Gastrocnemius medialis (tissue), 4 donors: ENCODE measurements around the gene MSANTD3. TPM values are rescaled to one million over a fixed set of nuclear protein-coding genes. Genes with fewer than 3 reads are reported as not detected.

Experiments used
- ATAC-seq, 2 donors: fragments of 150-250 bp; one replicate each; pipeline ENCODE4 v1.9.1; 2016
- DNase-seq, 2 donors: peaks; one replicate each; pipeline ENCODE4 v3.0.0-alpha.2; 2019
- H3K27ac ChIP-seq, 4 donors: fragments of 200-600 bp; sonication (generic); 1 replicate in 1 of 4; 2 replicates in 3 of 4; pipeline ENCODE4 v1.5.1; 2016 to 2018; ENCODE audit warnings: mild to moderate bottlenecking in 2 of 4, moderate library complexity in 1 of 4
- H3K27me3 ChIP-seq, 3 donors: fragments of 200-600 bp; sonication (generic) in 2 of 3; 1 replicate in 1 of 3; 2 replicates in 2 of 3; pipeline versions ENCODE4 v1.5.1 to v1.6.0; 2016 to 2019; ENCODE audit warnings: mild to moderate bottlenecking in 1 of 3, moderate library complexity in 1 of 3
- H3K36me3 ChIP-seq, 2 donors: fragments of 200-600 bp; sonication (generic) in 1 of 2; one replicate each; pipeline ENCODE4 v1.5.1; 2017 to 2018
- H3K4me1 ChIP-seq, 2 donors: fragments of 200-600 bp; sonication (generic) in 1 of 2; one replicate each; pipeline ENCODE4 v1.5.1; 2016 to 2017; ENCODE audit warnings: mild to moderate bottlenecking in 2 of 2
- H3K4me3 ChIP-seq, 4 donors: fragments of 200-600 bp; sonication (generic) in 3 of 4; 1 replicate in 1 of 4; 2 replicates in 3 of 4; pipeline ENCODE4 v1.5.1; 2016 to 2019; ENCODE audit warnings: mild to moderate bottlenecking in 2 of 4
- H3K9me3 ChIP-seq, 3 donors: fragments of 200-600 bp; sonication (generic) in 2 of 3; 1 replicate in 1 of 3; 2 replicates in 2 of 3; pipeline ENCODE4 v1.5.1; 2016 to 2019
- POLR2A ChIP-seq, 2 donors: fragments of 450-650 bp; IDR thresholded peaks; one replicate each; pipeline ENCODE4 v1.6.1; 2017; ENCODE audit warnings: antibody characterized with exemption in 2 of 2, mild to moderate bottlenecking in 2 of 2, moderate library complexity in 2 of 2
- in situ Hi-C, 4 donors: fragments of 200-750 bp; cut with MboI; loops; one replicate each; pipeline versions ENCODE4 v1.15.0 to v1.8.0; 2017; ENCODE audit warnings: low sequenced_read_pairs in 4 of 4
- intact Hi-C: fragments of 100-400 bp; cut with DNase I; formaldehyde crosslinking; loops from one replicate; pipeline ENCODE4 v1.15.1; 2023; ENCODE audit warnings: low total_unique reads
- total RNA-seq, 4 donors: library from RNA; depleted of rRNA; stranded (reverse); fragments of >200 nt; gene quantifications; one replicate each; pipeline versions ENCODE4 v1.1.0 to v1.2.3, GENCODE V29; 2016
- TF ChIP-seq, protein P1 (sequence below), 5 experiments: fragments of 450-650 bp in 3 of 5; fragments of 200-600 bp in 2 of 5; sonication (generic) in 2 of 5; IDR thresholded peaks in 4 of 5; conservative IDR thresholded peaks in 1 of 5; 1 replicate in 4 of 5; 2 replicates in 1 of 5; pipeline ENCODE4 v1.5.1; 2016 to 2019; ENCODE audit warnings: antibody characterized with exemption in 5 of 5, mild to moderate bottlenecking in 3 of 5, moderate library complexity in 3 of 5

The MSANTD3 gene
- total RNA-seq, 4 donors from 2014 or later = 23.3 to 62.6 (median 40.1) TPM

GRCh38 chr9:100486479-100487176, 59.7 kb downstream of the MSANTD3 start:
- Histone ChIP-seq H3K9me3 (no peaks in the 10 kb centered on the region), H3K4me1 (no peaks in the 10 kb centered on the region), H3K4me3 (no peak overlapping the region), H3K27ac (no peak overlapping the region), H3K36me3 (no peaks in the 10 kb centered on the region), H3K27me3 (no peaks in the 10 kb centered on the region)
- intact Hi-C loops = loop anchor here (5.0 to 10.0 kb wide), 2 partner anchors 59 to 132 kb away; partner anchors contain the start of genes MSANTD3 and TEX10
- DNase-seq = no peak
- in situ Hi-C loops = no loop called here
- TF ChIP-seq, protein P1, sequence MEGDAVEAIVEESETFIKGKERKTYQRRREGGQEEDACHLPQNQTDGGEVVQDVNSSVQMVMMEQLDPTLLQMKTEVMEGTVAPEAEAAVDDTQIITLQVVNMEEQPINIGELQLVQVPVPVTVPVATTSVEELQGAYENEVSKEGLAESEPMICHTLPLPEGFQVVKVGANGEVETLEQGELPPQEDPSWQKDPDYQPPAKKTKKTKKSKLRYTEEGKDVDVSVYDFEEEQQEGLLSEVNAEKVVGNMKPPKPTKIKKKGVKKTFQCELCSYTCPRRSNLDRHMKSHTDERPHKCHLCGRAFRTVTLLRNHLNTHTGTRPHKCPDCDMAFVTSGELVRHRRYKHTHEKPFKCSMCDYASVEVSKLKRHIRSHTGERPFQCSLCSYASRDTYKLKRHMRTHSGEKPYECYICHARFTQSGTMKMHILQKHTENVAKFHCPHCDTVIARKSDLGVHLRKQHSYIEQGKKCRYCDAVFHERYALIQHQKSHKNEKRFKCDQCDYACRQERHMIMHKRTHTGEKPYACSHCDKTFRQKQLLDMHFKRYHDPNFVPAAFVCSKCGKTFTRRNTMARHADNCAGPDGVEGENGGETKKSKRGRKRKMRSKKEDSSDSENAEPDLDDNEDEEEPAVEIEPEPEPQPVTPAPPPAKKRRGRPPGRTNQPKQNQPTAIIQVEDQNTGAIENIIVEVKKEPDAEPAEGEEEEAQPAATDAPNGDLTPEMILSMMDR (IDR thresholded peaks at IDR 0.05 in 4 of 5, conservative IDR thresholded peaks at IDR 0.05 in 1 of 5) = peak in 1 of 5 experiments; percentile 23
- TF ChIP-seq POLR2A (IDR thresholded peaks at IDR 0.05) = no peak
- ATAC-seq = no peak

GRCh38 chr9:100488177-100488576, 61.2 kb downstream of the MSANTD3 start:
- no peaks in the 10 kb centered on the region for H3K27me3 ChIP-seq
- no peaks in the 10 kb centered on the region for H3K4me1 ChIP-seq
- intact Hi-C loops = loop anchor here (5.0 to 10.0 kb wide), 2 partner anchors 61 to 133 kb away; partner anchors contain the start of genes MSANTD3 and TEX10
- H3K36me3 ChIP-seq = no peaks in the 10 kb centered on the region
- ATAC-seq = no peak
- TF ChIP-seq POLR2A (IDR thresholded peaks at IDR 0.05) = no peak
- TF ChIP-seq, protein P1 (IDR thresholded peaks at IDR 0.05 in 4 of 5, conservative IDR thresholded peaks at IDR 0.05 in 1 of 5) = no peak
- no peaks in the 10 kb centered on the region for H3K9me3 ChIP-seq
- no peak for DNase-seq
- in situ Hi-C loops = no loop called here
- H3K27ac ChIP-seq = no peak overlapping the region
- H3K4me3 ChIP-seq = no peak overlapping the region

DNA sequence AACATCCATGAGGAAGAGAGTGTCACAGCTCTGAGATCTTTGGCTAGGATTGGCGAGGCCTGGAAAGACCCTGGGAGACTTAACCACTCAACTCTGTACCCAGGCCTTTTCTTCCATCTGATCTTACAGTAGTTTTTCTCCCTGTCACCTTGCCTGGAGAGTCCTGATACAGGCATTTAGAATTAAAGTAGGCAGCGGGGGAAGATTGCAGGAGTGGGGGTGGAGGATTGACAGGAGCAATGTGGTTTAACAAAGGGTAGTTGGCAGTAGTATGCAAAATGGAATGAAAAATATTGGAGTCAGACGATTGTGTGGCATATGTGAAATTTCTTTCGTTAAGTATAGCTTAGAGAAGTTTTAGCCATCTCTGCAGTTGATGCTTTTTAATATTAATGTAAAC, 62.9 kb downstream of the MSANTD3 start:
- Histone ChIP-seq H3K4me1 (no peaks in the 10 kb centered on the region), H3K9me3 (no peaks in the 10 kb centered on the region), H3K36me3 (no peaks in the 10 kb centered on the region), H3K4me3 (no peak overlapping the region), H3K27ac (no peak overlapping the region), H3K27me3 (no peaks in the 10 kb centered on the region)
- in situ Hi-C loops = no loop called here
- DNase-seq (no peak), ATAC-seq (no peak)
- no peak for TF ChIP-seq POLR2A (IDR thresholded peaks at IDR 0.05)
- TF ChIP-seq, protein P1 (IDR thresholded peaks at IDR 0.05 in 4 of 5, conservative IDR thresholded peaks at IDR 0.05 in 1 of 5) = no peak
- intact Hi-C loops = loop anchor here (5.0 to 10.0 kb wide), 2 partner anchors 63 to 135 kb away; partner anchors contain the start of genes MSANTD3 and TEX10

DNA sequence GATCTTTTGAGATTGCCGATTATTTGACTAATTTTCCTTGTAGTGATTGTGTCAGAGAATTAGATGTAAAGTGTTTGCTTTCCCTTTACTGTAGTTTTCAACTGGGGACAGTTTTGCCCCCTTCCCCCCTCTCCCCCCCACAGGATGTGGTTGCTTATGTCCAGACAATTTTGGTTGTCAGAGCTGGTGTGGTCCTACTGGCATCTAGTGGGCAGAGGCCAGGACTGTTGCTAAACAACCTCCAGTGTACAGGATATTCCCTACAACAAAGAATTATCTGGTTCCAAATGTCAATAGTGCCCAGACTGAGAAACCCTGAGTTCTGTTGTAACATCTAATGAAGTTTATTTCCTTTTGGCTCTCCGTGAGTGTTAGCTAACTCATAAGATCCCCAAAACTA, 66.0 kb downstream of the MSANTD3 start:
- Histone ChIP-seq H3K4me1 (no peaks in the 10 kb centered on the region), H3K27me3 (no peaks in the 10 kb centered on the region), H3K4me3 (no peak overlapping the region), H3K27ac (no peak overlapping the region), H3K9me3 (no peaks in the 10 kb centered on the region), H3K36me3 (no peaks in the 10 kb centered on the region)
- in situ Hi-C loops (no loop called here), intact Hi-C loops (loop anchor here (2.0 kb wide), 1 partner anchor 48 kb away; no protein-coding TSS in a partner anchor)
- TF ChIP-seq, protein P1 (IDR thresholded peaks at IDR 0.05 in 4 of 5, conservative IDR thresholded peaks at IDR 0.05 in 1 of 5) = peak in 3 of 5 experiments; percentile 22 to 48 (median 23)
- no peak for TF ChIP-seq POLR2A (IDR thresholded peaks at IDR 0.05)
- peak; percentile 62 to 71 for ATAC-seq
- no peak for DNase-seq
